ENCODE results near the gene SOX6. TPM values are rescaled to one million over a fixed set of nuclear protein-coding genes. Genes with fewer than 3 reads are reported as not detected.

The SOX6 gene
- polyA plus RNA-seq, 1 experiment = 6.0 TPM

DNA sequence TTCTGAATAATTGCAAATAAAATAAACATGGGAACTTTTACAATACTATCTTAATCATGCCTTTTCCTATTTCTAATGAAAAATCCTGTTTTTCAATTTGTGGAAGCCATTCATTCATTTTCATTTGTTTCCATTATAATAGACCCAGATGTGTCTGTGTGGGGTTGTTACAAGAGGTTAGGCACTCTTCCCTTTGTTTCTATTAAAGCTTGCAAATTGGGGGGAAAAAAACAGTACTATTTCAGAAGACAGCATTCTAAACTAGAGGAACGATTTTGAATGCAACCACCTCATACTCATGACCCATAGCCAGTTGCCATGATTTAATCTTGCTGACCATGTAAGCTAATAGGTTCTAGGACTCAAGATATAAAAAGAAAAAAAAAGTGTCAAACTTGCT lies 175.5 kb downstream of the SOX6 start:
- no peak for DNase-seq (ENCODE audit: low read depth, low spot score)
- H3K27ac ChIP-seq (ENCODE audit: low read depth, low read length) = no peak overlapping the region
- no peak overlapping the region for H3K4me3 ChIP-seq (ENCODE audit: low read depth, low read length)
- ChIA-PET POLR2A (no interaction called here), CTCF (no interaction called here)
- H3K9me3 ChIP-seq (ENCODE audit: control insufficient read depth, insufficient read depth, low read length) = no peaks in the 10 kb centered on the region
- H3K27me3 ChIP-seq (ENCODE audit: control insufficient read depth, insufficient read depth, low read length) = no peaks in the 10 kb centered on the region
- TF ChIP-seq, protein P1, sequence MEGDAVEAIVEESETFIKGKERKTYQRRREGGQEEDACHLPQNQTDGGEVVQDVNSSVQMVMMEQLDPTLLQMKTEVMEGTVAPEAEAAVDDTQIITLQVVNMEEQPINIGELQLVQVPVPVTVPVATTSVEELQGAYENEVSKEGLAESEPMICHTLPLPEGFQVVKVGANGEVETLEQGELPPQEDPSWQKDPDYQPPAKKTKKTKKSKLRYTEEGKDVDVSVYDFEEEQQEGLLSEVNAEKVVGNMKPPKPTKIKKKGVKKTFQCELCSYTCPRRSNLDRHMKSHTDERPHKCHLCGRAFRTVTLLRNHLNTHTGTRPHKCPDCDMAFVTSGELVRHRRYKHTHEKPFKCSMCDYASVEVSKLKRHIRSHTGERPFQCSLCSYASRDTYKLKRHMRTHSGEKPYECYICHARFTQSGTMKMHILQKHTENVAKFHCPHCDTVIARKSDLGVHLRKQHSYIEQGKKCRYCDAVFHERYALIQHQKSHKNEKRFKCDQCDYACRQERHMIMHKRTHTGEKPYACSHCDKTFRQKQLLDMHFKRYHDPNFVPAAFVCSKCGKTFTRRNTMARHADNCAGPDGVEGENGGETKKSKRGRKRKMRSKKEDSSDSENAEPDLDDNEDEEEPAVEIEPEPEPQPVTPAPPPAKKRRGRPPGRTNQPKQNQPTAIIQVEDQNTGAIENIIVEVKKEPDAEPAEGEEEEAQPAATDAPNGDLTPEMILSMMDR (IDR thresholded peaks at IDR 0.05; ENCODE audit: low read depth, low read length) = no peak

- CTCF ChIA-PET = interaction anchor here (1.0 kb wide), 1 partner anchor 10 kb away, joined by 3 read pairs; no protein-coding TSS in a partner anchor
- POLR2A ChIA-PET = no interaction called here
- H3K27ac ChIP-seq (ENCODE audit: low read depth, low read length) = no peak overlapping the region
- H3K4me3 ChIP-seq (ENCODE audit: low read depth, low read length) = no peak overlapping the region
- no peaks in the 10 kb centered on the region for H3K9me3 ChIP-seq (ENCODE audit: control insufficient read depth, insufficient read depth, low read length)
- DNase-seq (ENCODE audit: low read depth, low spot score) = no peak
- TF ChIP-seq, protein P1 (IDR thresholded peaks at IDR 0.05; ENCODE audit: low read depth, low read length) = no peak
- H3K27me3 ChIP-seq (ENCODE audit: control insufficient read depth, insufficient read depth, low read length) = no peaks in the 10 kb centered on the region
These were observed 176.7 kb downstream of the SOX6 start for GRCh38 chr11:16179676-16180075.

DNA sequence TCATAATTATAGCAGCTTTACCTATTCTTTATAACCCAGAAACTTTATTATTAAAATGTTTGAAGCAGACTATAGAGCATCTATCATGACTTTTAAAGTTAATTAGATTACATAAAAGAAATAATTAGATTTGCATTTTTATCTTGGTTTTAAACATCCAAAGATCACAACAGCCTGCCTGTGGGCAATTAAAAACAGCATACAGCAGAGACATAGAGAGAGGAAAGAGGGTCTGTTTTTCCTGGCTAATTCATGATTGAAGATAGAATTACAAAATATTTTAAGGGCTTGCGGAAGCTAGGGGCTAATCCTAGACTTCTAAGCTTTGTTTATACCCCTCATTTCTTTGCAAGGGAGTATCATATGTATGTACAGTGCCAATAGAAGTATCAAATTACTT lies 178.1 kb downstream of the SOX6 start:
- H3K27ac ChIP-seq (ENCODE audit: low read depth, low read length) = no peak overlapping the region
- POLR2A ChIA-PET = no interaction called here
- H3K9me3 ChIP-seq (ENCODE audit: control insufficient read depth, insufficient read depth, low read length) = no peaks in the 10 kb centered on the region
- no peaks in the 10 kb centered on the region for H3K27me3 ChIP-seq (ENCODE audit: control insufficient read depth, insufficient read depth, low read length)
- CTCF ChIA-PET = no interaction called here
- H3K4me3 ChIP-seq (ENCODE audit: low read depth, low read length) = no peak overlapping the region
- TF ChIP-seq, protein P1 (IDR thresholded peaks at IDR 0.05; ENCODE audit: low read depth, low read length) = no peak
- DNase-seq (ENCODE audit: low read depth, low spot score) = no peak

GRCh38 chr11:16177688-16178087 lies 178.7 kb downstream of the SOX6 start:
- no peak for DNase-seq (ENCODE audit: low read depth, low spot score)
- H3K9me3 ChIP-seq (ENCODE audit: control insufficient read depth, insufficient read depth, low read length) = no peaks in the 10 kb centered on the region
- no peak overlapping the region for H3K4me3 ChIP-seq (ENCODE audit: low read depth, low read length)
- CTCF ChIA-PET = interaction anchor here (0.6 kb wide), 1 partner anchor 487 kb away, joined by 10 read pairs; no protein-coding TSS in a partner anchor
- TF ChIP-seq, protein P1 (IDR thresholded peaks at IDR 0.05; ENCODE audit: low read depth, low read length) = no peak
- POLR2A ChIA-PET = no interaction called here
- no peaks in the 10 kb centered on the region for H3K27me3 ChIP-seq (ENCODE audit: control insufficient read depth, insufficient read depth, low read length)
- H3K27ac ChIP-seq (ENCODE audit: low read depth, low read length) = no peak overlapping the region

DNA sequence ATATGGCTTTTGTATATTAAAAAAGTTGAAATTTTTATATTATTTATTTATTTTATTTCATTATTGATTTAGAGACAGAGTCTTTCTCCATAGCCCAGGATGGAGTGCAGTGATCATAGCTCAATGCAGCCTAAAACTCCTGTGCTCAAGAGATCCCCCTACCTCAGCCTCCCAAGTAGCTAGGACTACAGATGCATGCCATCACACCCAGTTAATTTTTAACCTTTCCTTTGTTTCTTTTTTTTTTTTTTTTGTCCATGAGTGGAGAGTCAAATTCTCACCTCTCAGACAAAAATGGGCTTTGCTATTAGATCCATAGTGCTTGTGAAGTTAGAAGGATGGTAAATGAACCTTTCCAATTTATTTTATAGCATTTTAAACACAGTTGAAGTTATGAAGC lies 182.5 kb downstream of the SOX6 start:
- CTCF ChIA-PET = no interaction called here

More for the DNA sequence above, 182.5 kb downstream of the SOX6 start:
- TF ChIP-seq, protein P1 (IDR thresholded peaks at IDR 0.05; ENCODE audit: low read depth, low read length) = no peak
- no peak overlapping the region for H3K27ac ChIP-seq (ENCODE audit: low read depth, low read length)
- H3K27me3 ChIP-seq (ENCODE audit: control insufficient read depth, insufficient read depth, low read length) = no peaks in the 10 kb centered on the region
- POLR2A ChIA-PET = no interaction called here
- no peak for DNase-seq (ENCODE audit: low read depth, low spot score)
- H3K4me3 ChIP-seq (ENCODE audit: low read depth, low read length) = no peak overlapping the region
- H3K9me3 ChIP-seq (ENCODE audit: control insufficient read depth, insufficient read depth, low read length) = no peaks in the 10 kb centered on the region

Data from AG04450 (cell line).